NCI-H128 (cell line): ENCODE measurements around the gene ASAP2.
"Not testable (repeated sequence)": the region's sequence is repeated elsewhere in the genome, so short reads cannot be mapped to it uniquely, and the experiment has no call there.

Experiments
- DNase-seq: peaks from one replicate; lab custom pipeline; 2025; ENCODE audit not compliant: unreplicated experiment; lab: John Stamatoyannopoulos, UW

The ASAP2 gene

DNA sequence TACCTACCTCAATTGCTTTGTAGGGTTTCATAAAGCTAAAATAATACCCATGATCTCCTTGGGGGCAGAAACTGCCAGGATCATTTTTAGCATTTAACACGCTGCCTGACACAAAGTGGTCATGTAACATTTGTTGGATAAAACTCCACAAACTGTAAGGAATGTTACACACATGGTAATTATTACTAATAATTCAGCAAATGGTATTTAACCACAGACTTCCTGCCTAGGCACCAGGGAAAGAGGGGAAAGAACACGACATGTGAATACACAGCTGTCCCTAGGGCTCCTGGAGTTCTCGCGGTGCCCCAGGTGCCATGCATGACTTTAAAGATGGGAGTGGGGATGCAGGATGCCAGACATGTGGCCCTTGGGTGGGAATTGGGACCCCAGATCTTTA lies 43.5 kb downstream of the ASAP2 start:
- no peak for DNase-seq

DNA sequence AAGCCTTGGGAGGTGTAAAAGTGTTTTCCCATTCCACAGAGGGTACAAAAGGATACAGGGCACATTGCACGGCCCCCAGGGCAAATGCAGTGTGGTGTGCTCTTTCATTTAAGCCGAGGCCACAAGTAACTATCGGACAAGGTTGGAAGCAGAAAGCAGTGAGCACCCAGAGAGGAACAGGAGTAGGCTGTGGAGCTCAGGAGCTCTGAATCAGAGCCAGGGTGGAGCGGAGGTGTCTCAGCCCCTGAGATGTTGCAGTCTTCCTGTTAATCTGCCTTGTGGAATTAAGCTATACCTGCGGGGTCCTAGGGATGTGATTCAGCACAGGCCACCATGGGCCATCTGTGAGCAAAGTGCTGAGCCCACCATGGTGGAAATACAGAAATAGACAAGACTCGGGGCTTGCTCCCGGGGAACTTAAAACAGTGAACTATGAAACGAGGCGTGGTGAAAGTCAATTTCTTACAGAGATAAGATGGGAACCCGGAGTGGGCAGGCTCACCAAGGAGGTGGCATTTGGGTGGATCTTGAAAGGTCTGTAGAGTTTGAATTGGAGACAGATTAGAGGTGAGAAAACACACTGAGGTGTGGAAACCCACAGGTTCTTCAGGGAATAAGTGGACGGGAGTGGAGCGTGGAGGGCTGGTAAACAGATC lies 44.0 kb downstream of the ASAP2 start:
- DNase-seq: no peak

DNA sequence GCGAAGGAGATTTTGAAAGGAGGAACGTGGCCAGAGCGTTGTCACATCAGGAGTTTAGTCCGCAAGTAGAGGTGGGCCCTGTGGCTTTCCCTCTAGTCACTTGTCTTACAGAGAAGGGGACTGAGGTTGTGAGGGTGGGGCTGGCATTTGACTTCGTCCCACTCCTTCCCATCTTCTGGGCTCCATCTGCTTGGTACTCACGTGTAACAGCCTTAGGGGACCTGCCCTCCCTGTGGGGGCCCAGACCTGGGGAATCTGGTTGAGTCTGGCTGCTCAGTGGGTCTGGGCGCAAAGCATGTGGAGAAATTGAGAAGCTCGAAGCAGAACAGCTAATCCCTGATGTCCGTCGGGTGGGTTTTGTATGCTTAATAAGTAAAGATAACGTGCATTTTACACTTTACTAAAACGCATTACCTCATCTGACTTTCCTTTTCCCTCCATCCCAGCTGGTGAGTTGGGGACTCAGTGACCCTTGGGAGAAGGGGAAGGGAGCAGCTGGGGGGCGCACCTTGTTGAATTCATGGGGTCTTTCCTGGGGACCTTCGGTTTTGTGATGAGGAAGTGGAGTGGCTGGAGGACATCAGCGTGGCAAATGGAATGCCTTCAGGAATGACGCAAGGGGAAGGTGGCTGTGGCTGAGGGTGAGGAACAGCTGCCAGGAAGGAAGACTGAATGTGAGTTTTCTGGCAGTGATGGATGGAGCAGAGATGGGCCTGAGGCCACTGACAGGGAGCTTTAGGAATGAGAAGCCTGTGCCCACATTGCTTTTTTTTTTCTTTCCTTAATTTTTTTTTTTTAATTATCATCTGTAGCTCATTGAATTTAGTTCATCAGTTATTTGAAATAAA lies 44.8 kb downstream of the ASAP2 start:
- DNase-seq: no peak

DNA sequence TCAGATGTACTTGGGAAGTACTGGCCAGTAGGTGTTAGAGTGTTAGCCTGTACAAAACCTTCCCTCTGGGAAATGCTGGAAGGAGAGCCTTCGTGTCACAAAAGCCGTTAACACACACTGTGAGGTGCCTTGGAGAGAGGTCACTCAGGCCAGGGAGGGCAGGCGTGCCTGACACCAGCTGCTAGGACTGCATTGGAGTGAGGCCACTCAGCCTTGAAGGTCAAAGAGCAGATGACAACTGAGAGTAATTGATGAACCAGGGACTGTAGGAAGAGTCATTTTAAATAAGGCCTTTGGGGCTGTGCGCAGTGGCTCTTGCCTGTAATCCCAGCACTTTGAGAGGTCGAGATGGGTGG lies 45.4 kb downstream of the ASAP2 start:
- no peak for DNase-seq

DNA sequence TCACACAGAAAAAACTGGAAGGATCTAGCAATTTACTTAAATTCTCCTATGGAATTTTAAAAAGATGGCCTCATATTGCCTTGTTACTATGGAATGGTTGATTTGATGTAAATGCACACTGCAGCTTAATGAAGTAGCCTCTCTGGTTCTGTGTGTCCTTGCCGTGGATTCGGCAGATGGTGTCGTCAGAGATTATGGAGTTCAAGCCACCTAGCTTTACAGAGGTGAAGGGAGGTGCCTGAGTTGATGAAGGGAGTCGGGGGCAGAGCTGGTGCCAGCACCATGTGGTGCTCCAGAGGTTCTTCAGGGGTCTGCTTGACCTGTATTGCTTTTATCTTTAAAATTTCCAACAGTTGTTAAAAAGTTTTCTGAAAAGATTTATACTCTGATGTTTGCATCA lies 48.8 kb downstream of the ASAP2 start:
- no peak for DNase-seq

DNA sequence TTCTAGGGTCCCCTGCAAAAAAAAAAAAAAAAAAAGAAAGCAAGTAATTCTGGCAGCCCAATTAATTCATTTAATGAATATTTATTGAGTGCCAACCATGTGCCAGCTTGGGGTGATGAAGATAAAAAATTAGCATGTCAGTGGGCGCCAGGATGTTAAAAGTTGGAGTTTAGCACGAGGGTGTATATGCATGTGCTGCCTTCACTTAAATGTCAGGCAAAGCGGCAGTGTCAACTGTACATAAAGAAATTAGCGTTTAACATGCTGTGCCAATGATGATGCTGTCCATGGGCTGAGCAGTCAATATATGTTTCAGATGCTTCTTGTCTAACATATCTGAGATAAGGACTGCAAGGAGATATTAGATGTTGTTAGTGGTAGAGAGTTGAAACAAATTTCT lies 49.5 kb downstream of the ASAP2 start:
- DNase-seq: no peak

DNA sequence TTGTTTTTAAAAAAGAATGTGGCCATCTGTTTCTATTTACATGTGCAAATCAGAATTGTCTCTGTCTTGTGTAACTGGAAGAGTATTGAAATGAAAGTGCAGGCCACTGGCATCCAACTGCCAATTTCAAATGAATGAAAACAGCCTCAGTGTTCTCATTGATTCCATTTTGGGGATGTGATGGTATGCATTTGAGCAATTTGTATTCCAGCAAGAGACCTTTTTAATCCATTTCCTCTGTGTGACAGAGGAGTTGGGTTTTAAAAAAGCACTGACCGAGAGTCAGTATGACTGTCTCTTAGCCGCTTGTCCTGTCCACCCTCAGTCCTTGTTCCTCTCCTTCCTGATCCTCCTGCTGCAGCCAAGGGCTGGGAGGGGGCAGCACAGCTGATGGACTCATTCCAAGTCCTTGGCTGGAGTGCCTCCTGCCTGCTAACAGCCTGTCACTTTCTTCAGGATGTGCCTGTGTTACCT lies 50.0 kb downstream of the ASAP2 start:
- no peak for DNase-seq

DNA sequence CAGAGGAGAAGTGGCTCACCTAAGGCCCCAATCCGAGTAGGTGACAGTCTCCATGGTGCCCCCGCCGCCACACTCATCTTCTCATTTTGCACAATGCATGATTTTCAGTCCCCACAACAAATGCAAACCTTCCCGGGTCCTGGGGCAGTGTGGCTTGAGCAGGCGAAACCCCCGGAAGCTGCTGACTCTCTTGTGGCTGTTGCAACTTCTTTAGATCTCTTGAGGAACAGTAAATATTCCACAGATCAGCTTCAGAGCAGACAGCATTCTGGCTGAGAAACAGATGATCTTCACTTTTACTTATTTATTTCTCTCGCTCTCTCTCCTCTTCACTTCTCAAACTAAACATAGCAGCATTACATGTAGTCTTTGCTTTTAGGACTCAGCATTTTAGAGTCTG lies 51.9 kb downstream of the ASAP2 start:
- no peak for DNase-seq

DNA sequence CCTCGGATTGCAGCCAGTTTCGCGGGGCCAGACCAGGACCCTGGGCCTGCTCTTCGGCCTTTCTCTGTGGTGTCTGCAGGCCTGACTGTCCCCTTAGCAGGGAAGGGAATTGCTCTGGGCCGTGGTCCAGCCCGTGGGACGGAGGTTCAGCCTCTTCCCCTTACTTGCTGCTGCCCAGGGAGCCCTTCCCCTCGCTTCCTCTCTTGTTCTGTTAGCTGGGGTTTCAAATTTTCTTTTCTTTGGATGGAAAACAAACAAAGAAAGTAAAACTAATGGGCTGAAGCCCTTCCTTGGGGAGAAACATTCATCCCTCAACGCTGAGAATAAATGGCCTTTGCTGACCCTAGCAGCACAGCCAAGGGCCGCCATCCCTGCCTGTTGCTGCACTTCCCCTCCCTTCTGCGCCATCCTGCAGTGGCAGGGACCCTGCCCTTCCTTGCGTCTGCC lies 52.4 kb downstream of the ASAP2 start:
- no peak for DNase-seq

DNA sequence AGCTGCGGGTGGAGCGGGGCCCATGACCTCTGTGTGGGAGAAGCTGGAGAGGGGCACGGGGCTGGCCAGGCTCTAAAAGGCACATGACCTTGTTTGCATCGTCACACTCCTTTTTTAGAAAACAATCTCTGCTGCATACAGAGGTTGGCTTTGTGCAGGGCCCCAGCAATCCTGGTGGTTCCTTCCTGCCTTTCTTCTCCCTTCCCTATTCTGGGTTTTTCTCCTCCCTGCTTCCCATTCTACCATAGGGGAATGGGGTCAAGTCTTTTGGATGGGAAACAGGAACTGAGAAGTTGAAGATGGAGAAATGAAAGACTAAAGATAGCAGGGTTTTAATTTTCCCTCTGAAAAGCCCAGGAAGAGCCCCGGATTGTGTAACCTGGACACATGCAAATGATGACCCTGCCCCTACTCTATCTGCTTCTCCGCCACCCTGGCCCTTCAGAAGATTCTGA lies 53.9 kb downstream of the ASAP2 start:
- no peak for DNase-seq

DNA sequence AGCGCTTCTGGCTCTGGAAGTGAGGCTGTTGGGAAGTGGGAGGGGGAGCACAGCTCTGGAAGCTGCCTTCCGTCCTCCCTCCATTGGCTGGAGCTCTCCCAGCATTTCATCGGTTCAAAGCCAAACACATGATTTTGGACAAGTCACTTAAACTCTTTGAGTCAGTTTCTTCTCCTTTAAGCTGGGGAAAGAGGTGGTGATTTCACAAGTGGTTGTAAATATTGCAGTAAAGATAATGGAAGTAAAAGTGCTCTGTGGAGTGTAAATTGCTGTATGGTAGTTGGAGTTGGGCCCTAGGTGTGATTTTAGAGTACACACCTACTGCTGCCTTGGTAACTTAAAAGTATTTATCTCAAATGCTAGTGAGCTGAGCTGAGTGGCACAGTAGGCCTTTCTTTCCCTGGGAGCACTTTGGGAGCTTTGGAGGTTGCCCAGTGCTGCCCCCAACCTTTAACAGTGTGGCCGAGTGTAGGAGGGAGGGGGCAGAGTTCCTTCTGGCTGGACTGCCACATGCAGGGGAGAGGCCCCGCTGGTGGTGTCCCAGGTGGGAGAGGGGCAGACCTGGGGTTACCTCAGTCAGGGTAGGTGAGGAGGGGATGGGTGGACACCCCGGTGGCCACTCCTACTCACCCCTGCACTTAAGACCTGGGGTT lies 54.7 kb downstream of the ASAP2 start:
- DNase-seq: no peak

DNA sequence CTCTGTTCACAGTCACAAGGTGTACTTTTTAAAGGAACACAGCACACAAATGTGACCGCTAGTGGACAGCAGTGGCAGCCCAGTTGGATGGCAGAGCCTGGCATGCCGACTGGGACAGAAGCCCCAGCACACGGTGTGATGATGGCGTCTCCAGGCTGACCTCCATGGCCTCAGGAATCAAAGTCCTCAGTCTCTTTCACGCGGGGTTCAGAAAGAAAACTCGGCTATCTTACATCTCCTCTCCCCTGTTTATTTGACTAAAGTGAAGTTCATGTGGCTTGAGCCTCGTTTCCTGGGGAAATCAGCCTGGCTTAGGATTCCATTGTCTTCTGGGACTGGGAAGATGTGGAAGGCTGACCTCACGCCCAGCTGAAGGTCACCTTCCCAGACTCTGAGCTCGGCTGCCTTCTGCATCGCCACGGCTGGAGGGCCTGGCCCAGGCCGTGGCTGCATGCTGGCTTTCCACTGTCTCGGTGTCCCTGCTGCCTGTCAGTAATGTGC lies 56.1 kb downstream of the ASAP2 start:
- DNase-seq: no peak

DNA sequence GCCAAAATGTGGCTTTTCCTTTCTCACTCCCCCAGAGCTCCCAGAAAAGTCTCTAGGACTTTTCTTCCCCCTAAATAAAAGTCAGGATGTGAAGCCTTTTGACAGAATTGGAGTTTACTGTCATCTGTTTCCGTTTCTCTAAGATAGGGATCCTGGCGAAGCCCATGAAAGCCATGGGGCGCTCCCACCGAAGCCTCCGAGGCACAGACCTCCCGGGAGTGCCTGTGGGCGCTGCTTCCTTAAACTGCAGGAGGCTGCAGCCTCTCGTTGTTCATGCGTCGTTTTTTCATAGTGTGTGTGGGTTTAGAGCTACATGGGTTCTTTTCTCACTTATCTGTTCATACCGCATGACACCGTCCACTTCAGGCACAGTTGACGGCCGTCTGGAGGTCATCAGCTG lies 56.8 kb downstream of the ASAP2 start:
- DNase-seq: no peak

DNA sequence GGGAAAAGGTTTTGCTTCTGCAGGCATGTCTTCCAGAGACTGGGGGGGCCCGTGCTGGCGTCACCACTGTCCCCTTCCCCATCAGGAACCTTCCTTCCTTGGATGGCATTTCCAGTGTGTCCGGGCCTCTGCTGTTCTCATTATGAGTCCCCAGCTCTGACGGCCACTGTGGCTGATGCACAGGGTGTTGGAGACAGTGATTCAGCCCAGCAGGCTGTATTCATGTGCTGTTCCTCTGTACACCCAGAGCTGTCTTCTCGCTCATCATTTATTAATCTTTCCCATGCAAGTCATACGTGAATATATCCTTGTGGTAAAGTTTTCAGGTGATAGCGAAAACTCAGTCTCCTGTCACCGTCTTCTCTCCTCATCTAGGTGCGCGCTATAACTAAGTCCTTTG lies 57.7 kb downstream of the ASAP2 start:
- DNase-seq: no peak

DNA sequence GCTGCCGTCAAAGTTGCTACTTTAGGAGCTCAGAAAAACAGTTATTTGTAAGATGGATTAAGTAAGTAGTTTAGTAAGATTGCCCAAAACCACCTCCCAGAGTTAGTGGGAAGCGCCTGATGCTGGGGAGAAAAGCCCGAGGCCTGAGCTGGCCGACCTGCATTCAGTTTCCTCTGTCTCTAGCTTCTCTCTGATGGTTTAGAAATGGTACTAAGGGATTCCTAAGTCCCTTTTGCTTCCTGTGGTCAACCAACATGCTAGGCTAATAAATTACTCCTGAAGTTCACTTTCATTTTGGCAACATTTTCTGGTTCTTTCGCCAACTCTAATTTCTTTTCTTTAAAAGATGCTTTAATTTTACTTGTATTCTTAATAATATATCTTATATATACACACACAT lies 60.1 kb downstream of the ASAP2 start:
- no peak for DNase-seq

DNA sequence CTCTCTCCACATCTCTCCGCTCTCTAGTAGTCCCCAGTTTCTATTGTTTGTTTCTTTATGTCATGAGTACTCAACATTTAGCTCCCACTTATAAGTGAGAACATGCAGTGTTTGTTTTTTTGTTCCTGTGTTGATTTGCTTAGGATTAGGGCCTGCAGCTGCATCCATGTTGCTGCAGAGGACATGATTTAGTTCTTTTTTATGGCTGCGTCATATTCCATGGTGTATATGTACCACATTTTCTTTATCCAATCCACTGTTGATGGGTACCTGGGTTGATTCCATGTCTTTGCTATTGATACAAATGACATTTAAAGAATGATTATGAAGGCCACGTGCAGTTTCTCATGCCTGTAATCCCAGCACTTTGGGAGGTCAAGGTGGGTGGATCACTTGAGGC lies 60.7 kb downstream of the ASAP2 start:
- not testable (repeated sequence) for DNase-seq

DNA sequence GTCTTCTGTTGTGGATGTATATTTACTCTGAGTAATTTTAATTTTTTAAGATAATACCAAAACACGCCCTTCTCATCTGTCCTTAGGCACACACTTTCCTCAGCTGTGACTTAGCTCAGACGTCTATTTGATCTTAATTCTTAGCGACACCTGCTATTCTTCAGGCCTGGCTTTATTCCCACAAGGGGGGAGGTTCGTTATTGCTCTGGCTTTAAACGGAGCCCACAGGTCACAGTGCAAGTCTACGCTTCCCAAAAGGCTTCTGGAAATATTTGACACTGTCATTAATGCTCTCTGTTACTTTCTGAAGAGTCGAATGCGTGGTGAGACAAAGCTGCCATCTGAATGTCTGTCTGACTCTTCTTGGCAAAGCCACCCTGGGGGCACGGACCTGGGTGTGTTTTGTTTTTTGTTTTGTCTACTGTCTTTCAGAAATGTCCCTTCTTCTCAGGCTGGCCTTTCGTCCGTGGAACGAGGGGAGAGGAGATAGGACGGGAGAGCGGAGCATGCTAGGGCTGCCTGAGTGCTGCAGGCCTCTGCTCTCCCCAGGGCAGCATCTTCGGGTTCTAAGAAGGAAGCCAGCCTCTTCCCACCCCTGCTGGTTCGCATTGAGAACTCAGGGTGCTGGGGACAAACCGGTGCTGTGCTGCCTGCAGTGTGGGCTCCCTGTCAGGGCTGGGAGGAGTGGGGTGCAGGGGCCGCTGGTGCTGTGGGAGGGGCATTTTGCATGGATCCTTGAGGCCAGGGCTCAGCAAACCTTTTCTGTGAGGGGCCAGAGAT lies 61.9 kb downstream of the ASAP2 start:
- DNase-seq: no peak

DNA sequence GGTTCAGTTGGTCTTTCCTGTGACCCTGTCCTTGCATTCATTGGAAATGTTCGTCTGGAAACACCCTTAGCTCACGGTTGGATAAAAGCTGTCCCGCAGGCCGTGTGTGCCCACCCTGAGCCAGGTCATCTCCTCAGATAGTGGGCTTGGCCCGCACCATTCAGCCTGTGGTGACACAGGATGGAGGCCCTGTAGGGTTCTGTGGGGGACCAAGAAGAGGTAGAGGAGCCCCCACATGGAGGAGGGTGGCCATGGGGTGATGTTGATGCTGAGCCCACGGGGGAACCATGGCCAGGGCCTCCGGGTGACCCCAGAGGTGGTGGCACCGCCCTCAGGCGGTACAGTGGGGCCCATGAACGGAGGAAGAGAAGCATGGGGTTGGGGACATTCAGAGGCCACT lies 62.7 kb downstream of the ASAP2 start:
- DNase-seq: no peak

DNA sequence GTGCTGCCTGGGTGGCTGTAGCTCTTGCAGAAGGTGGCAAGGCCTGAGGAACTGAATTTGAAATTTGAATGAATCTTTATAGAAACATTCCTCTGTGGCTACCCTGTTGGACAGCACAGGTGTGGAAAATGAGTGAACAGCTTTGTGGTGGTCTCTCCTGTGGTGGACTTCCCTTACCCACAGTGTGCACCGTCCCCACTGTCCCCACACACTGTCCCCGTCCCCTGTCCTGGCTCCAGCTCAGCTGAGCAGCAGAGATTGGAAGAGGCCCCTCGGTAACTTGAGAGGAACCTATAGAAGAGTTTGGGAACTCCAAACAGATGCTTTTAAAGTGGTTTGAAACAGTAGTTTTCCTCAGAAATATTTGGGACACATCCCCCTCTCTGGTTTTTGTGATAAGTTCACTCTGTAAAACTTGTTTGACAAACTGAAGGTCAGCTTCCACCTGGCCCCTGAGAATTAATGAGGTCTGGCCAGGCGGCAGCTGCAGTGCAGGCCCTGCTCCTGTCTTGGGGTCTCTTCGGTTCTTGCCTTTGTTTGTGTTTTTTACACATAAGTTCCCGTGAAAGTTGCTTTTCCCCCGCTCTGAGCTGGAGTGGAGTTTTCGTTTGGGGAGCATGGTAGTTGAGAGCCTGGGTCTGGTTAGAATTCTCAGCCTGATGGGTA lies 63.2 kb downstream of the ASAP2 start:
- no peak for DNase-seq

DNA sequence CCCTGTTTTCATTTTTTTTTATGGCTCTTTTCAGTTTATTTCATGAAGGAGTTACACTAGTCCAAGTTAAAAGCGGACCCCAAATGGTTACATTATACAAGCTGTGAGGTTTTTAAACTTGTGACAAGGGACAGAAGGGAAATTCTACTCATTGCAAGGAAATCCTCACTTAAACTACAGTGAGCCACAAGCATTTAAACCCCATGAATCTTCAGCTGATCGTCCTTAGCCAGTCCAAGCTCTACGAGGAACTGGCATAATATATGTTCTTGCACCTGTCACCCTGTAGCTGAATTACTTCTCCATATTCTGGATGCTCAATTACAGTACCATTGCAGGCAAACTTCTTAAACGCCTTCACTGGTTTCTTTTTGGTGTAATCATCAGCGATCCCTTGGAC lies 64.5 kb downstream of the ASAP2 start:
- DNase-seq: no peak

DNA sequence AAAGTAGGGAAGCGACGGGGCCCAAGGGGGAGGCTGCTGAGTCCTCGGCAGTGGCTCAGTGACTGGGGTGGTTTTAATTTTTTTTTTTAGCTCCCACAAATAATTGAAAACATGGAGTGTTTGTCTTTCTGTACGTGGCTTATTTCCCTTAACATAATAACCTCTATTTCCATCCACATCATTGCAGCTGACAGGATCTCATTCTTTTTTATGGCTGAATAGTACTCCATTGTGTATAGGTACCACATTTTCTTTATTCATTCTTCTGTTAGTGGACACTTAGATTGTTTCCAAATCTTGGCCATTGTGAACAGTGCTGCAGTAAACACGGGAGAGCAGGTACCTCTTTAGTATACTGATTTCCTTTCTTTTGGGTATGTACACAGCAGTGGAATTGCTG lies 65.1 kb downstream of the ASAP2 start:
- DNase-seq: no peak
